Cardiac septum (tissue), 1 donor: ENCODE results near the gene ZNF26. TPM values are rescaled to one million over a fixed set of nuclear protein-coding genes. Genes with fewer than 3 reads are reported as not detected.
A peak's percentile ranks its signal among the peaks of the same experiment; 100 is the strongest.
"Not testable (repeated sequence)": the region's sequence is repeated elsewhere in the genome, so short reads cannot be mapped to it uniquely, and the experiment has no call there.

Experiments
- DNase-seq: peaks from one replicate; pipeline ENCODE4 v3.0.0-alpha.2; 2020; ENCODE audit warnings: low spot score
- intact Hi-C: fragments of 100-400 bp; cut with DNase I; formaldehyde crosslinking; loops from one replicate; pipeline ENCODE4 v1.14.0; 2022
- total RNA-seq: library from RNA; stranded (reverse); fragmentation: NEBNext Ultra II Directional; extraction: Animal tissue kit (Norgen Biotek cat#: 25700); gene quantifications from one replicate; pipeline ENCODE4 v1.2.1, GENCODE V29; 2021
- donor health status: DM: no; HTN: no; CAD: no.

Gene ZNF26
- total RNA-seq, 1 donor from 2014 or later = 4.4 TPM

DNA sequence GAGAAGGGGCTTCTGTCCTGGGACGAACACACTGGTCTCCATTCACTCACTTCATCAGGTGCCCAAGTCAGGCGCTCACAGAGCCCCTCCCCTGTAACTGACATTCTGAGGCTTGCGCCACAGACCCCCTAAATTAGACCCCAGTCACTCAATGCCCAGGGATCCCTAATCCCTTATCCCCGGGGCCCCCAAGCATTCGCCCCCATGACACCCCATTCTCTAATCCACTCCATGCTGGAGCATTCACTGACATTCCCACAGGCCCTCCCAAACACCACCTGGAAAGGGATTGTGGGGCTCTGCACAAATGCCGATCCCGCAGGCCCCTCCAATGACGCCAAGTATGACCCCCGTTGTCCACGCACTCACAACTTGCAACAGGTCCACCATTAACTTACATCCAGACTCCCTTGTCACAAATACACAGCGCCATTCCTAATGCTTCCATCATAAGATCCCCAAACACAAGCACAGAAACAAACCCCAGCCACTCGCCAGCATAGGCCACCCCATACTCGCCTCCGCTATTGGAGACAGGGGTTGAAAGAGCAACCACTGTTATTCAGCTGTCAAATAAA lies 31.6 kb upstream of the ZNF26 start:
- intact Hi-C loops = loop anchor here (5.0 kb wide), 1 partner anchor 178 kb away; the partner anchor contains the start of genes ZNF10 and ZNF891
- no peak for DNase-seq

- no peak for DNase-seq
- intact Hi-C loops = loop anchor here (1.0 to 5.0 kb wide), 3 partner anchors 31 to 177 kb away; partner anchors contain the start of genes ZNF10, ZNF140, ZNF26 and ZNF891
Observed at GRCh38 chr12:132955094-132956010, 30.8 kb upstream of the ZNF26 start.

- intact Hi-C loops = loop anchor here (1.0 to 5.0 kb wide), 3 partner anchors 30 to 176 kb away; partner anchors contain the start of genes ZNF10, ZNF140, ZNF26 and ZNF891
- DNase-seq = peak; percentile 94
Observed at GRCh38 chr12:132956011-132956788, 30.0 kb upstream of the ZNF26 start, which contains the start of gene ZNF605. ZNF605 (minus strand) TSS chr12:132956306; CDS start chr12:132945635, 10,671 bp downstream.

DNA sequence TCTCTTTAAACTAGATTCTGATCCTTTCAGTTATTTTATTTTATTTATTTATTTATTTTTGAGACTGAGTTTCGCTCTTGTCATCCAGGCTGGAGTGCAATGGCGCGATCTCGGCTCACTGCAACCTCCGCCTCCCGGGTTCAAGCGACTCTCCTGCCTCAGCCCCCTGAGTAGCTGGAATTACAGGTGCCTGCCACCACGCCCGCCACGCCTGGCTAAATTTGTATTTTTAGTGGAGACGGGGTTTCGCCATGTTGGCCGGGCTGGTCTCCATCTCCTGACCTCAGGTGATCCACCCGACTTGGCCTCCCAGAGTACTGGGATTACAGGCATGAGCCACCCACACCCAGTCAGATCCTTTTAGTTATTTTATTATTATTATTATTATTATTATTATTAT lies 24.4 kb upstream of the ZNF26 start:
- intact Hi-C loops, DNase-seq: not testable (repeated sequence)

DNA sequence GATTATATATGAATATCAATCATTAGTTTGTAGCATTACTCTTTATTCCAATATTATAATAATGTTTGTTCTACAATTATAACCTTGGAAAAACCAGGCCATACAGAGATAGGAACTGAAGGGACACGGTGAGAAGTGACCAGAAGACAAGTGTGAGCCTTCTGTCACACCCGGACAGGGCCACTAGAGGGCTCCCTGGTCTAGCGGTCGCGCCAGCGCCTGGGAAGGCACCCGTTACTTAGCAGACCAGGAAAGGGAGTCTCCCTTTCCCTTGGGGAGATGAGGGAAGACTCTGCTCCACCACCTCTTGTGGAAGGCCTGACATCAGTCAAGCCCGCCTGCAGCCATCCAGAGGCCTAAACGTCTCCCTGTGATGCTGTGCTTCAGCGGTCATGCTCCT lies 22.2 kb upstream of the ZNF26 start:
- DNase-seq, intact Hi-C loops: not testable (repeated sequence)

DNA sequence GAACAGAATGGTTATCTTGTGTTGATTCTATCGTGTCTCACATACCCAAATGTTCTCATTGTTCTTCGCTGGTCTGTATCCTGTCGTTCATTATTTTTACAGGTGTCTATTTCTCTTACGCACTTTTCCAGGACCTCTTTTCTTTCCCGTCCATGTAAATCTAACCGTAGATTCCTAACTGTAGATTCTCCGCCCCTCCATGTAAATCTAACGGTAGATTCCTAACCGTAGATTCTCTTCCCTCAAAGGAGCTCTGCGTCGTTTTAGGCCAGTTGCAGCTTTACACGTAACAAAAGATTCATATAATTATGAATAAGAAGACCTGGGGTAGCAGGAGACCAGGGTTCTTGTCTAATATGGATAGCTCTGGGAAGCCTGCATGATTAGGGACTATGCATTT lies 20.4 kb upstream of the ZNF26 start:
- no peak for DNase-seq
- intact Hi-C loops = no loop called here

DNA sequence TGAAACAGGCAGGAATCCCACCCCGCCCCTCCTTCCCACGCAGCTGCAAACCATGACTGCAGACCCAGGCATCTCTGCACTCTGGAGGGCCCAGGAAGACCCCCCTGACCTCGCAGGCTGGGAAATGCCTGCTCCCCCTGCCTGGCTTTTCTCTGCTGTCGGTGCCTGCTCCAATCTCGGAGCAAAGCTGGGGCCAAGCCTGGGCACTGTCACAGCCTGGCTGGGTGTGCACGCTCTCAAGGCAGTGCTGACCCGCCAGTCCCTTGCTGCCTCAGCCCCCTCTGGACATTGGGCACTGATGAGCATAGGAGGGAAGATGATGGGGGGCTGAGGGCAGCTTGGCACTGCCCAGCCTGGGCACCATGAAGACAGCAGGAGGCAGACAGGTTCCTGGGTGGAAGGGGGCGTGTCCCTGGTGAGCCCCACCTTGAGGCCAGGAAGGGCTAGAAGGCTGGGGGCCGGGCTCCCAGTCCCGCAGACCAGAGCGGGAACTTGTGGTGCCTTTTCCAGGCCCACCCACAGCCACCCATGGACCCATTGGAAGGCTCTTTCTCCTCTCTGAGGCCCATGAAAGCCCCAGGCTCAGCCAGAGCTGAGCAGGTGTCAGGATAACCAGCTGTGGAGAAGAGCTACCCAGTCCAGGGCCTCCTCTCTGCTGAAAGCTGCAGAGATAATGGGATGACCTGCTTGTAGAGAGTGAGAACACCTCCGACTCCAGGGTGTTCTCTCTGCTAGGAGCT lies 19.3 kb upstream of the ZNF26 start:
- intact Hi-C loops = no loop called here
- no peak for DNase-seq

GRCh38 chr12:132967736-132968135 lies 18.4 kb upstream of the ZNF26 start:
- intact Hi-C loops = no loop called here
- no peak for DNase-seq

DNA sequence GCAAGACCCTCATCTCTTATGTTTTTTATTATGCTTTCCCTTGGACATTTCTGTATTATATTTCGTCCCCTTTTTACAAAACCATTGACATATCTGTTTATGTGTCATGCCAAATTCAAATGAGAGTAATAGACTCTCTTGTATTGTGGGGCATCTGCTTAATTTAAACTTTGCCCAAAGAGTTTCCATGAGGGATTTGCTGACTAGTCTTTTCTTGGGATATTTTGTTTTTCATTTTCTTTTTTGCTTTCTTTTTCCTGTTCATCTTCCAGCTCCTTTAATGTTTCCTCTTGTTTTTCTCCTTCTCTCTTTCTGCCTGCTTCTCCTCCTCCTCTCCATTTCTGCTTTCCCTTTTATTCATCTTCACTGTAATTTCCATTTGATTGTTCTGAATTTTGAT lies 13.8 kb upstream of the ZNF26 start:
- no peak for DNase-seq
- intact Hi-C loops = no loop called here

- not testable (repeated sequence) for DNase-seq
Observed at GRCh38 chr12:132976870-132977269, 9.3 kb upstream of the ZNF26 start.

GRCh38 chr12:132986885-132987225 lies 688 bp downstream of the ZNF26 start:
- DNase-seq = no peak
- intact Hi-C loops = loop anchor here (1.0 kb wide), 3 partner anchors 31 to 93 kb away; partner anchors contain the start of genes ZNF140, ZNF605 and ZNF84

More at GRCh38 chr12:132976870-132977269, 9.3 kb upstream of the ZNF26 start:
- intact Hi-C loops = not testable (repeated sequence)

DNA sequence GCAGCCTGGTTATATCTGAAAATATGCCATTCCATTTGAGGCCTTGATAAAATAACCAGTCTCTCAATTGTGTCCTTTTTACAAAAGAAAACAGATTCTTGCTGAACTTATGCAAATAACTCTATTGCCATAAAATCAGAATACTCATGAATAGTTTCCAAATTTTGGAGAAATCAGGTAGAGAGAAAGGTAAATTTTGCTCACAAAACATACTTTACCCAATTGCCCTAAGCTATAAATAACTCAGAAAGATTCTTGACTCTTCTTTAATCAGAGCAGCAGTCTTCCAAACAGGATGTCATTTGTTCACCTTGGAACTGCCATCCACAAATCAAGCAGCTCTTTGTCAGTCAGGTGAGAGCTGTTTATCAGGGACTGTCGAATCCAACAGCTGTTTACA lies 12.6 kb downstream of the ZNF26 start:
- no peak for DNase-seq
- intact Hi-C loops = no loop called here

GRCh38 chr12:133010657-133011297 lies 24.6 kb downstream of the ZNF26 start:
- intact Hi-C loops = no loop called here
- no peak for DNase-seq

- intact Hi-C loops = no loop called here
- DNase-seq = no peak
Observed at GRCh38 chr12:133023566-133023965, 37.4 kb downstream of the ZNF26 start.

DNA sequence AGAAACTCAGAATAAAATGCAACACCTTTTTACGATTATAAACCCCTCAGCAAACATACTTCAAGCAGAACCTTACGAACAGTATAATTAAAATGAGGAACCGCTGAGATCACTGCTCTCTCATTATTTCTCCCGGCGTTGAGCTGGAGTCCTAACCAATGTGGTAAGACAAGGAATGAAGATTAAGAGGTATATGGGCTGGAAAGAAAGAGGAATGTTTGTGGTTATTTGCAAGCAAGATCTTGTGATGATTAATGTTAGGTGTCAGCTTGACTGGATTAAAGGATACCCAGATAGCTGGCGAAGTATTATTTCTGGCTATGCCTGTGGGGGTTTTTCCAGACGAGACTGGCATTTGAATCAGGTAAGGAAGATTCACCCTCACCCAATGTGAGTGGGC lies 40.8 kb downstream of the ZNF26 start:
- intact Hi-C loops = no loop called here
- no peak for DNase-seq

- peak; percentile 98 for DNase-seq
- intact Hi-C loops = loop anchor here (1.0 kb wide), 3 partner anchors 43 to 93 kb away; partner anchors contain the start of genes ZNF10, ZNF140, ZNF26 and ZNF891
Observed at GRCh38 chr12:133037207-133038005, 51.2 kb downstream of the ZNF26 start, which contains the start of gene ZNF84. ZNF84 (plus strand) TSS chr12:133037509; CDS start chr12:133041468, 3,959 bp downstream.

GRCh38 chr12:133038118-133038709 lies 52.0 kb downstream of the ZNF26 start:
- no peak for DNase-seq
- intact Hi-C loops = no loop called here
